Breast epithelium (tissue), 4 donors: Measurements from ENCODE around the gene NSMCE1. TPM values are rescaled to one million over a fixed set of nuclear protein-coding genes. Genes with fewer than 3 reads are reported as not detected.

ENCODE experiments used
- DNase-seq, 2 donors: peaks; one replicate each; pipeline ENCODE4 v3.0.0-alpha.2; 2019; ENCODE audit warnings: low spot score in 2 of 2
- H3K27ac ChIP-seq, 2 donors: fragments of 200-600 bp; sonication (generic) in 1 of 2; one replicate each; pipeline ENCODE4 v1.5.1; 2016 to 2019; ENCODE audit warnings: mild to moderate bottlenecking in 1 of 2
- H3K27me3 ChIP-seq, 2 donors: fragments of 200-600 bp; sonication (generic) in 1 of 2; one replicate each; pipeline versions ENCODE4 v1.5.1 to v1.6.0; 2017 to 2019; ENCODE audit warnings: control low read depth in 1 of 2, mild to moderate bottlenecking in 1 of 2
- H3K36me3 ChIP-seq: fragments of 200-600 bp; one replicate; pipeline ENCODE4 v1.5.1; 2019
- H3K4me1 ChIP-seq, 2 donors: fragments of 200-600 bp; sonication (generic); one replicate each; pipeline ENCODE4 v1.5.1; 2016 to 2019; ENCODE audit warnings: control low read depth in 1 of 2
- H3K4me3 ChIP-seq, 3 donors: fragments of 200-600 bp; sonication (generic); 1 replicate in 2 of 3; 2 replicates in 1 of 3; pipeline ENCODE4 v1.5.1; 2016 to 2019; ENCODE audit warnings: mild to moderate bottlenecking in 3 of 3, moderate library complexity in 2 of 3
- H3K9me3 ChIP-seq, 2 donors: fragments of 200-600 bp; sonication (generic) in 1 of 2; one replicate each; pipeline ENCODE4 v1.5.1; 2016 to 2019; ENCODE audit warnings: control low read depth in 1 of 2
- POLR2A ChIP-seq: fragments of 450-650 bp; IDR thresholded peaks from one replicate; pipeline ENCODE4 v1.6.1; 2016; ENCODE audit warnings: antibody characterized with exemption, mild to moderate bottlenecking, moderate library complexity
- POLR2AphosphoS5 ChIP-seq, 3 donors: sonication (generic); formaldehyde crosslinking; IDR thresholded peaks; one replicate each; pipeline ENCODE4 v1.6.1; 2017; ENCODE audit warnings: antibody characterized with exemption in 3 of 3
- intact Hi-C: fragments of 100-400 bp; cut with DNase I; formaldehyde crosslinking; loops from one replicate; pipeline ENCODE4 v1.15.1; 2023; ENCODE audit warnings: low total_unique reads
- total RNA-seq, 3 donors: library from RNA; depleted of rRNA; stranded (reverse); fragments of >200 nt; gene quantifications; one replicate each; pipeline ENCODE4 v1.1.0, GENCODE V29; 2016
- TF ChIP-seq, protein P1 (sequence below), 3 donors: fragments of 450-650 bp; IDR thresholded peaks; one replicate each; pipeline ENCODE4 v1.5.1; 2016 to 2017; ENCODE audit warnings: antibody characterized with exemption in 3 of 3, mild to moderate bottlenecking in 3 of 3, moderate library complexity in 3 of 3

Gene NSMCE1
- total RNA-seq, 3 donors from 2014 or later = 32.4 to 54.6 (median 51.8) TPM

DNA sequence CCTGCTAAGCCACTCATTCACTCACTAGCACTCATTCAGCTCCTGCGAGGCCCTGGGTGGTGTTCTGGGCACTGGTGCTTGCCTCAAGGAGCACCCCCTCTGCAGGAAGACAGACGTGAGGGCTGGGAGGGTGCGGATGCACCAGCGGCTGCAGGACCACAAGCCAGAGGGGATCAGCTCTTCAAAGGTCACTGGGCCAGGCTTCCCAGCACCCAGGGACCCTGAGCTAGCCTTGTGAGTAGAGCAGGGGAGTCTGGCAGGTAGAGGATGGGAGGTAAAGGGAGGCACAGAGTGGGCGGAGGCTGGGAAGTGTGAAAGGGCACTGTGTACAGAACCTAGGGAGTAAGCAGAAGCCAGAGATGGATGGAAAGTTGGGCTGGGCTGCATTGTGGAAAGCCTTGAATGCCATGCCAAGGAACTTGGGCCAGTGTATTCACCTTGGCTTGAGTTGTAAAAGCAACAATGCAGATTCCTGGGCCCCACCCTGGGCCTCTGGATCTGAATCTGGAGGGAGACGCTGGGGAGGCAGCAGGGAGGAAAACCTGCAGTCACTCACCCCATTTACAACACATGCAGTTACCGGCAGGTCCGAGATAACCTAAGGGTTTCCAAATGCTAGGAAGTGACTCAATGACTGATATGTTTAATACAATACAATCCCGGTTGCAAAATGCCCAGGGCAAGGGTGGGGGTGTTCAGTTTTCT is 46.9 kb upstream of the NSMCE1 start:
- Histone ChIP-seq H3K4me3 (peak overlapping the region; percentile 90 to 100 (median 95)), H3K4me1 (peaks cover 0 to 8% of the 10 kb centered on the region in 2 donors), H3K9me3 (no peaks in the 10 kb centered on the region), H3K27me3 (no peaks in the 10 kb centered on the region), H3K27ac (peak overlapping the region; percentile 97 to 100), H3K36me3 (no peaks in the 10 kb centered on the region)
- TF ChIP-seq, protein P1, sequence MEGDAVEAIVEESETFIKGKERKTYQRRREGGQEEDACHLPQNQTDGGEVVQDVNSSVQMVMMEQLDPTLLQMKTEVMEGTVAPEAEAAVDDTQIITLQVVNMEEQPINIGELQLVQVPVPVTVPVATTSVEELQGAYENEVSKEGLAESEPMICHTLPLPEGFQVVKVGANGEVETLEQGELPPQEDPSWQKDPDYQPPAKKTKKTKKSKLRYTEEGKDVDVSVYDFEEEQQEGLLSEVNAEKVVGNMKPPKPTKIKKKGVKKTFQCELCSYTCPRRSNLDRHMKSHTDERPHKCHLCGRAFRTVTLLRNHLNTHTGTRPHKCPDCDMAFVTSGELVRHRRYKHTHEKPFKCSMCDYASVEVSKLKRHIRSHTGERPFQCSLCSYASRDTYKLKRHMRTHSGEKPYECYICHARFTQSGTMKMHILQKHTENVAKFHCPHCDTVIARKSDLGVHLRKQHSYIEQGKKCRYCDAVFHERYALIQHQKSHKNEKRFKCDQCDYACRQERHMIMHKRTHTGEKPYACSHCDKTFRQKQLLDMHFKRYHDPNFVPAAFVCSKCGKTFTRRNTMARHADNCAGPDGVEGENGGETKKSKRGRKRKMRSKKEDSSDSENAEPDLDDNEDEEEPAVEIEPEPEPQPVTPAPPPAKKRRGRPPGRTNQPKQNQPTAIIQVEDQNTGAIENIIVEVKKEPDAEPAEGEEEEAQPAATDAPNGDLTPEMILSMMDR (IDR thresholded peaks at IDR 0.05) = no peak
- peak in 1 of 3 donors; percentile 43 for TF ChIP-seq POLR2AphosphoS5 (IDR thresholded peaks at IDR 0.05)
- intact Hi-C loops = loop anchor here (10.0 kb wide), 1 partner anchor 81 kb away; no protein-coding TSS in a partner anchor
- peak in 1 of 2 donors; percentile 44 for DNase-seq

DNA sequence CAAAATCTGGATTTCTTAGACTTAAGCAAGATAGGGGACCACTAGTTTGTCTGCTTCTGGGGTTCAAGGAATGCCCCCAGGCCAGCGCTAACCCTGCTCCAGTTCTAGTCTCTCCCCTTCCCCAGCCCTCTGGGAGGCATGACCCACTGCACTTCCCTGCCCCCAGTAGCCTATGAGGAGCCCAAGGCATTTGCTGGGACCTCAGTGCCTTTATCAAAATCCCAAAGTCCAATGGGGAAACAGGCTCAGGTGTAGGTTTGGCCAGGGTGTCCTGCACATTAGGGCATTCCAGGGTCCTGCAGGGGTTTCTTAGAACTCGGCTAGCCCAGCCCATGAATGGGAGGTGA is 46.4 kb upstream of the NSMCE1 start:
- DNase-seq = no peak
- TF ChIP-seq POLR2AphosphoS5 (IDR thresholded peaks at IDR 0.05) (no peak), POLR2A (no peak)
- TF ChIP-seq, protein P1 (IDR thresholded peaks at IDR 0.05) = no peak
- Histone ChIP-seq H3K27ac (peak overlapping the region; percentile 97 to 100), H3K9me3 (no peaks in the 10 kb centered on the region), H3K27me3 (no peaks in the 10 kb centered on the region), H3K4me3 (peak overlapping the region; percentile 90 to 100 (median 95)), H3K36me3 (no peaks in the 10 kb centered on the region), H3K4me1 (peaks cover 0 to 8% of the 10 kb centered on the region in 2 donors)
- intact Hi-C loops = loop anchor here (10.0 kb wide), 1 partner anchor 80 kb away; no protein-coding TSS in a partner anchor

DNA sequence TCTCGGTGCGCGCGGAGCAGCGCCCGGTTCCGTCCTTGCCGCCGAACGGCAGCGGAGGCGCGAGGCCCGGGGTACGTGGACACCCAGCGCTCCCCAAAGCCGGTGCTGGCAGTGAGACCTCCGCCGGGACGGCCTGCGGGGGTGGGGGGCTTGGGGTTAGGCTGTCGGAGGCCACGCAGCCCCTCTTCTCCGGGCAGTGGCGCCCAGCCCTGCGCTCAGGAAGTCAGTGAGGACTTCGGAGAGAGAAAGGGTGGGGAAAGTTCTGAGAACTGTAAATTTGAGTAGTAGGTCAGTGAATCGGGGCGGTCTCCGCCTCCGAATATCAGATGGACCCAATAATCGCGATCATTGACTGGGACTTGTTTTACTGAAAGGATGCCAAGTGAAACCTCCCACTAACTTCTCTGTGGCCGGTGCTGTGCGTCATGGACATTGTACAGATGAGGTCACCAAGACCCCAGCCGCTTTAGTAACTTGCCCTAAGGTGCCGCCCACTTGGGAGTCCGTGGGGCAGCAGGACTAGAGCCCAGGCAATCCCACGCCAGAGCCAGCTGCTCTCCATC is 45.7 kb upstream of the NSMCE1 start:
- no peaks in the 10 kb centered on the region for H3K27me3 ChIP-seq
- no peak for TF ChIP-seq POLR2A
- peak in 2 of 3 donors; percentile 19 to 70 for TF ChIP-seq POLR2AphosphoS5 (IDR thresholded peaks at IDR 0.05)
- TF ChIP-seq, protein P1 (IDR thresholded peaks at IDR 0.05) = no peak
- H3K4me3 ChIP-seq = peak overlapping the region; percentile 90 to 100 (median 95)
- peaks cover 0 to 8% of the 10 kb centered on the region in 2 donors for H3K4me1 ChIP-seq
- DNase-seq = peak in 1 of 2 donors; percentile 66
- no peaks in the 10 kb centered on the region for H3K36me3 ChIP-seq
- intact Hi-C loops = loop anchor here (10.0 kb wide), 1 partner anchor 79 kb away; no protein-coding TSS in a partner anchor
- no peaks in the 10 kb centered on the region for H3K9me3 ChIP-seq
- peak overlapping the region; percentile 97 to 100 for H3K27ac ChIP-seq

DNA sequence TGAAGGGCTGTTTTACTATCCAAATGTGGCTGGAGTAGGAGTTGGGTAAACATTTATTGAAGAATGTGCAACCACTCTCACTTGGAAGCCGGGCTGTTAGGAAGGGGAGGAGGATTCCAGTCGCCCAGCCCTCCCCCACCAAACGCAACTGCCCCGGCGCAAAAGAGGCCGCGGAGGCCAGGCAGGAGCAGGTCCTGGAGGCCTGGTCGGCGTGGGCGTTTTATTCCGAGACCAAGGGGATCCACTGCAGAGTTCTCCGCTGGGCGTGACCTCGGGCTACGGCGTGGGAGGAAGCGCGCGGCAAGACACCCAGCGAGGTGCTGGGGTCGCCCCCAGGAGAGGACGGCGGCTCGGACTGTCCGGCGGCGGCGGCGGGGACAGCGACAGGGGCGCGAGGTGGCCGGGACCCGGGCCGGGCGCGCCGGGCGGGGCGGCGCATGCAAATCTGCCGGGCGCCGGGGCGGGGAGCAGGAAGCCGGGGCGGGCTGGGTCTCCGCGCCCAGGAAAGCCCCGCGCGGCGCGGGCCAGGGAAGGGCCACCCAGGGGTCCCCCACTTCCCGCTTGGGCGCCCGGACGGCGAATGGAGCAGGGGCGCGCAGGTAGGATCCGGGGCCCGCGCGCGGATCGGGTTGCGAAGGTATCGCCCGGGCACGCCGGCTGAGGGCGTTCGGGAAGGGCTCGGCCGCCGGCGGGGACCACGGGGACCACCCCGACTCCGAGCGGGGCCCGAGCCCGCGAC is 45.0 kb upstream of the NSMCE1 start, which contains the start of gene IL4R:
TSS of gene IL4R (plus strand) at position 553 of the 739 bp plus-strand sequence. CDS start 26,230 bp downstream, outside the sequence.
- intact Hi-C loops = loop anchor here (10.0 kb wide), 1 partner anchor 79 kb away; no protein-coding TSS in a partner anchor
- peaks cover 0 to 8% of the 10 kb centered on the region in 2 donors for H3K4me1 ChIP-seq
- H3K36me3 ChIP-seq = no peaks in the 10 kb centered on the region
- no peaks in the 10 kb centered on the region for H3K9me3 ChIP-seq
- peak within 1 kb of the TSS; percentile 97 to 100 for H3K27ac ChIP-seq
- peak within 1 kb of the TSS; percentile 90 to 100 (median 95) for H3K4me3 ChIP-seq
- DNase-seq = peak in 1 of 2 donors; percentile 81
- no peaks in the 10 kb centered on the region for H3K27me3 ChIP-seq
- TF ChIP-seq POLR2AphosphoS5 (IDR thresholded peaks at IDR 0.05) = peak in 2 of 3 donors; percentile 53 to 69
- no peak for TF ChIP-seq POLR2A
